Esophagus squamous epithelium (tissue), 4 donors: ENCODE measurements around the gene ANKRD63.

ENCODE experiments used
- CTCF ChIP-seq, 6 experiments: fragments of 450-650 bp in 4 of 6; fragments of 200-600 bp in 2 of 6; sonication (generic) in 2 of 6; IDR thresholded peaks; one replicate each; pipeline ENCODE4 v1.5.1; 2016 to 2019; ENCODE audit warnings: antibody characterized with exemption in 6 of 6, mild to moderate bottlenecking in 4 of 6, moderate library complexity in 4 of 6
- POLR2A ChIP-seq, 4 donors: fragments of 450-650 bp; IDR thresholded peaks; one replicate each; pipeline ENCODE4 v1.6.1; 2017; ENCODE audit warnings: antibody characterized with exemption in 4 of 4, mild to moderate bottlenecking in 4 of 4, moderate library complexity in 3 of 4

DNA sequence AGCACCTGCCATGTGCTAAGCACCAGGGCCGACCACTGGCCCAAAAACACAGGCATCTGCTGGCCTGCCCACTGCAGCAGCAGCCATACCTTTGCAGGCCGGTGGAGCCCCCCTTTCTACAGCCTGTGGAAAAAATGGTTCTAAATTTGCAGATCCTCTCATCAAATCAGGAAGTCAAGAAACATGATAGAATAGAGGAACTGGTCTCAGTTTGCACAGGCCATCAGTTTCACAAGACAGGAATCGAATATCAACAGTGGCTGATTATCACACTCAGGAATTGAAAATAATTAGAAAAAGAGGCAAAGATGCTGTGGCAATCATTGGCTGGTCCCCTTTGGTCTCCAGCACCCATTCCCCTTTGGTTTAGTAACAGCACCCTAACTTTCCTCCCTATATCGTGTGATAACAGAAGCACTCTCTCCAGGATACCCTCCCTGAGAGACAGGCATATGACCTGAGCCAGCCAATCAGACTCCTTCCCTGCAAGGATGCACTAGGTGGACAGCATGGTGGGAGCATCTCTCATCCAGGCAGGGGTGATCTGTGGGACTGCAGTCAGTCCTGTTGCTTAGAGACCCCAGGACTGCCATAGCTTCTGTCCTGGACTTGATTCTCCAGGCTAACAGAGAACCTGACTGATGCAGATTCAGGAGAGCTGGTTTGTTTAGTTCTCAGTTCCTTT is 47.5 kb downstream of the ANKRD63 start:
- TF ChIP-seq POLR2A (IDR thresholded peaks at IDR 0.05) (no peak), CTCF (IDR thresholded peaks at IDR 0.05) (no peak)
